ENCODE data around the gene ANO1. TPM values are rescaled to one million over a fixed set of nuclear protein-coding genes. Genes with fewer than 3 reads are reported as not detected.

ANO1 gene
- total RNA-seq, 1 experiment from 2014 or later: 184 TPM

- ATAC-seq: no peak
- no peak for TF ChIP-seq EZH2phosphoT487 (IDR thresholded peaks at IDR 0.05; ENCODE audit: borderline replicate concordance, low read length)
- no peak for TF ChIP-seq EZH2 (IDR thresholded peaks at IDR 0.05; ENCODE audit: low read length, unreplicated experiment)
- TF ChIP-seq, protein P1, sequence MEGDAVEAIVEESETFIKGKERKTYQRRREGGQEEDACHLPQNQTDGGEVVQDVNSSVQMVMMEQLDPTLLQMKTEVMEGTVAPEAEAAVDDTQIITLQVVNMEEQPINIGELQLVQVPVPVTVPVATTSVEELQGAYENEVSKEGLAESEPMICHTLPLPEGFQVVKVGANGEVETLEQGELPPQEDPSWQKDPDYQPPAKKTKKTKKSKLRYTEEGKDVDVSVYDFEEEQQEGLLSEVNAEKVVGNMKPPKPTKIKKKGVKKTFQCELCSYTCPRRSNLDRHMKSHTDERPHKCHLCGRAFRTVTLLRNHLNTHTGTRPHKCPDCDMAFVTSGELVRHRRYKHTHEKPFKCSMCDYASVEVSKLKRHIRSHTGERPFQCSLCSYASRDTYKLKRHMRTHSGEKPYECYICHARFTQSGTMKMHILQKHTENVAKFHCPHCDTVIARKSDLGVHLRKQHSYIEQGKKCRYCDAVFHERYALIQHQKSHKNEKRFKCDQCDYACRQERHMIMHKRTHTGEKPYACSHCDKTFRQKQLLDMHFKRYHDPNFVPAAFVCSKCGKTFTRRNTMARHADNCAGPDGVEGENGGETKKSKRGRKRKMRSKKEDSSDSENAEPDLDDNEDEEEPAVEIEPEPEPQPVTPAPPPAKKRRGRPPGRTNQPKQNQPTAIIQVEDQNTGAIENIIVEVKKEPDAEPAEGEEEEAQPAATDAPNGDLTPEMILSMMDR (conservative IDR thresholded peaks at IDR 0.05; ENCODE audit: low read depth, low read length): no peak
- CTCF ChIA-PET: no interaction called here
Observed at GRCh38 chr11:70137383-70137782, 59.3 kb downstream of the ANO1 start.

GRCh38 chr11:70138403-70138802, 60.3 kb downstream of the ANO1 start:
- CTCF ChIA-PET: interaction anchor here (0.7 kb wide), 1 partner anchor 34 kb away, joined by 3 read pairs; no protein-coding TSS in a partner anchor
- POLR2A ChIA-PET (ENCODE audit: unreplicated experiment): no interaction called here
- ATAC-seq: no peak

More at GRCh38 chr11:70137383-70137782, 59.3 kb downstream of the ANO1 start:
- POLR2A ChIA-PET (ENCODE audit: unreplicated experiment): no interaction called here
- H3K79me2 ChIP-seq (ENCODE audit: low read length): no peaks in the 10 kb centered on the region
- no peak overlapping the region for H3K4me3 ChIP-seq (ENCODE audit: low read length)
- no peaks in the 10 kb centered on the region for H3K9me2 ChIP-seq (replicated peaks; ENCODE audit: low read length)
- peaks cover 29% of the 10 kb centered on the region for H3K4me1 ChIP-seq (ENCODE audit: insufficient read depth, low read length)
- no peaks in the 10 kb centered on the region for H3K27me3 ChIP-seq (ENCODE audit: low read length)
- DNase-seq: no peak
- no peak overlapping the region for H3K4me2 ChIP-seq (ENCODE audit: low read length)
- H4K20me1 ChIP-seq (ENCODE audit: low read length): no peaks in the 10 kb centered on the region
- no peak overlapping the region for H3K9ac ChIP-seq (ENCODE audit: low read length)
- peaks cover 67% of the 10 kb centered on the region for H3K36me3 ChIP-seq (ENCODE audit: low read depth, low read length)
- H2AFZ ChIP-seq (ENCODE audit: low read length): no peak overlapping the region
- H3K27ac ChIP-seq (ENCODE audit: low read length): no peak overlapping the region
- BruUV-seq (replicated peaks): no TSS peak
- H3K9me3 ChIP-seq (ENCODE audit: low read length): no peaks in the 10 kb centered on the region
- intact Hi-C loops (cut with micrococcal nuclease): no loop called here
- no peaks in the 10 kb centered on the region for H3F3A ChIP-seq (ENCODE audit: low read length, unreplicated experiment)

GRCh38 chr11:70139785-70140410, 61.8 kb downstream of the ANO1 start:
- ATAC-seq: peak; percentile 6; the same call in 1 of the 2 replicates

More at GRCh38 chr11:70138403-70138802, 60.3 kb downstream of the ANO1 start:
- peaks cover 33% of the 10 kb centered on the region for H3K4me1 ChIP-seq (ENCODE audit: insufficient read depth, low read length)
- intact Hi-C loops (cut with micrococcal nuclease): no loop called here
- no peak overlapping the region for H3K9ac ChIP-seq (ENCODE audit: low read length)
- TF ChIP-seq, protein P1 (conservative IDR thresholded peaks at IDR 0.05; ENCODE audit: low read depth, low read length): no peak
- TF ChIP-seq EZH2phosphoT487 (IDR thresholded peaks at IDR 0.05; ENCODE audit: borderline replicate concordance, low read length): no peak
- H3F3A ChIP-seq (ENCODE audit: low read length, unreplicated experiment): no peaks in the 10 kb centered on the region
- H3K27me3 ChIP-seq (ENCODE audit: low read length): no peaks in the 10 kb centered on the region
- no TSS peak for BruUV-seq (replicated peaks)
- no peak overlapping the region for H3K4me2 ChIP-seq (ENCODE audit: low read length)
- no peaks in the 10 kb centered on the region for H3K79me2 ChIP-seq (ENCODE audit: low read length)
- H3K9me3 ChIP-seq (ENCODE audit: low read length): no peaks in the 10 kb centered on the region
- no peaks in the 10 kb centered on the region for H3K9me2 ChIP-seq (replicated peaks; ENCODE audit: low read length)
- no peak for DNase-seq
- H3K27ac ChIP-seq (ENCODE audit: low read length): no peak overlapping the region
- no peak overlapping the region for H2AFZ ChIP-seq (ENCODE audit: low read length)
- no peaks in the 10 kb centered on the region for H4K20me1 ChIP-seq (ENCODE audit: low read length)
- H3K4me3 ChIP-seq (ENCODE audit: low read length): no peak overlapping the region
- H3K36me3 ChIP-seq (ENCODE audit: low read depth, low read length): peaks cover 58% of the 10 kb centered on the region

More at GRCh38 chr11:70139785-70140410, 61.8 kb downstream of the ANO1 start:
- H3K36me3 ChIP-seq (ENCODE audit: low read depth, low read length): peaks cover 51% of the 10 kb centered on the region
- 0 out of 2 replicates have a peak overlapping the region, but pooled peaks have one; percentile 8 for H3K27ac ChIP-seq (ENCODE audit: low read length)
- CTCF ChIA-PET: no interaction called here
- no TSS peak for BruUV-seq (replicated peaks)
- no peak overlapping the region for H3K4me2 ChIP-seq (ENCODE audit: low read length)
- no peaks in the 10 kb centered on the region for H3K27me3 ChIP-seq (ENCODE audit: low read length)
- H3K79me2 ChIP-seq (ENCODE audit: low read length): no peaks in the 10 kb centered on the region
- TF ChIP-seq, protein P1 (conservative IDR thresholded peaks at IDR 0.05; ENCODE audit: low read depth, low read length): no peak
- TF ChIP-seq EZH2phosphoT487 (IDR thresholded peaks at IDR 0.05; ENCODE audit: borderline replicate concordance, low read length) (no peak), EZH2 (IDR thresholded peaks at IDR 0.05; ENCODE audit: low read length, unreplicated experiment) (no peak)
- POLR2A ChIA-PET (ENCODE audit: unreplicated experiment): no interaction called here
- no peaks in the 10 kb centered on the region for H4K20me1 ChIP-seq (ENCODE audit: low read length)
- intact Hi-C loops (cut with micrococcal nuclease): loop anchor here (5.0 kb wide), 1 partner anchor 223 kb away; no protein-coding TSS in a partner anchor
- no peaks in the 10 kb centered on the region for H3K9me2 ChIP-seq (replicated peaks; ENCODE audit: low read length)
- H3K9ac ChIP-seq (ENCODE audit: low read length): no peak overlapping the region
- H3K4me1 ChIP-seq (ENCODE audit: insufficient read depth, low read length): peaks cover 33% of the 10 kb centered on the region
- H3K9me3 ChIP-seq (ENCODE audit: low read length): no peaks in the 10 kb centered on the region
- no peak overlapping the region for H3K4me3 ChIP-seq (ENCODE audit: low read length)
- no peak for DNase-seq
- H2AFZ ChIP-seq (ENCODE audit: low read length): no peak overlapping the region
- no peaks in the 10 kb centered on the region for H3F3A ChIP-seq (ENCODE audit: low read length, unreplicated experiment)

All from PC-3 (cell line).